NCI-H774 (cell line): ENCODE data around the gene TMEM89.

ENCODE experiments used
- DNase-seq: peaks from one replicate; lab custom pipeline; 2025; lab: John Stamatoyannopoulos, UW

Gene TMEM89

GRCh38 chr3:48641396-48641795 is 19.8 kb upstream of the TMEM89 start:
- no peak for DNase-seq

- no peak for DNase-seq
Observed at GRCh38 chr3:48639944-48640606, 18.5 kb upstream of the TMEM89 start.

- DNase-seq: no peak
Observed at GRCh38 chr3:48637305-48637704, 15.7 kb upstream of the TMEM89 start.

DNA sequence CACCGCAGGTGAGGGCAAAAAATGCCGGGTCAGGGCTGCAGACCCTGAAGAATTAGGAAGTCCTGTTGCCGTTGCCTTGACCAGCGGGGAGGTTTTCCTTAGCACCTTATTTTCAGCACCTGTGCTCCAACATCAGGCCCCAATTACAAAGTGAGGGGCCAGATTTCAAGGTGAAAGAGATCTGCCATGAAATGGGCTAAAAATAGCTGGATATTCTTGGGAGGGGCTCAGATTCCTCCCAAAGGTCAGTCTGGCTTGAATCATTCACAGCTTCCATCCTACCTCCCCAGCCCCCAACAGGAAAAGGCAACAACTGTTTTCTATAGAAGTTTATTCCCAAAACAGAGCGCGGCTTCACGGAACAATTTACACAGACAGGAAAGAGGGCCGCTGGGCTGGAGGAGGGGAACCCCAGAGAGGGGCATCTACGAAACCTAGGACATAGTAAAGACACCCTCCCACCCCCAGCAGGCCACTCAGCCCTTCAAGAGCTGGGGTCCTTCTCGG is 14.6 kb upstream of the TMEM89 start:
- no peak for DNase-seq

GRCh38 chr3:48635222-48636021 is 13.9 kb upstream of the TMEM89 start, which contains the start of gene SLC26A6:
Gene SLC26A6, minus strand, starts transcription at chr3:48635461. Its CDS starts 68 bp downstream, at chr3:48635393.
- peak; percentile 78 for DNase-seq

- DNase-seq: no peak
Observed at GRCh38 chr3:48634661-48635221, 13.2 kb upstream of the TMEM89 start.

- DNase-seq: no peak
Observed at GRCh38 chr3:48633743-48634142, 12.2 kb upstream of the TMEM89 start.

DNA sequence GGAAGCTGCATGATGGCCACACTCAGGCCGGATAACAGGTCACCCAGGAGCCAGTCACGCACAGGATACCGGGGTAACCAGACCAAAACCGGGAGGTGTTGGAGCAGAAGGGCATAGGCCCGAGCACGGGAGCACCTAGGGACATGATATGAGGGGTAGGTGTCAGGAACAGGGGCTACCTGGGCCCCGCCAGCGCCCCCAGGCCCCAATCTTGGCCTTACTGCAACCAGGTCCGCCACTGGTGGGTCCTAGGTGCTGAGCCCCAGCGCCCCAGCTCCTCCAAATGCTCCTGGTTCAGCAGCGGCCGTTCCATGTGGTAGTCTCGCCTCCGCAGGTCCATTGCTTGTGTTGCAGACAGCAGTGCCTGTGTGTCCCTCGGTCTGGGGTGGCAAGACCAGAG is 11.7 kb upstream of the TMEM89 start:
- DNase-seq: no peak

DNA sequence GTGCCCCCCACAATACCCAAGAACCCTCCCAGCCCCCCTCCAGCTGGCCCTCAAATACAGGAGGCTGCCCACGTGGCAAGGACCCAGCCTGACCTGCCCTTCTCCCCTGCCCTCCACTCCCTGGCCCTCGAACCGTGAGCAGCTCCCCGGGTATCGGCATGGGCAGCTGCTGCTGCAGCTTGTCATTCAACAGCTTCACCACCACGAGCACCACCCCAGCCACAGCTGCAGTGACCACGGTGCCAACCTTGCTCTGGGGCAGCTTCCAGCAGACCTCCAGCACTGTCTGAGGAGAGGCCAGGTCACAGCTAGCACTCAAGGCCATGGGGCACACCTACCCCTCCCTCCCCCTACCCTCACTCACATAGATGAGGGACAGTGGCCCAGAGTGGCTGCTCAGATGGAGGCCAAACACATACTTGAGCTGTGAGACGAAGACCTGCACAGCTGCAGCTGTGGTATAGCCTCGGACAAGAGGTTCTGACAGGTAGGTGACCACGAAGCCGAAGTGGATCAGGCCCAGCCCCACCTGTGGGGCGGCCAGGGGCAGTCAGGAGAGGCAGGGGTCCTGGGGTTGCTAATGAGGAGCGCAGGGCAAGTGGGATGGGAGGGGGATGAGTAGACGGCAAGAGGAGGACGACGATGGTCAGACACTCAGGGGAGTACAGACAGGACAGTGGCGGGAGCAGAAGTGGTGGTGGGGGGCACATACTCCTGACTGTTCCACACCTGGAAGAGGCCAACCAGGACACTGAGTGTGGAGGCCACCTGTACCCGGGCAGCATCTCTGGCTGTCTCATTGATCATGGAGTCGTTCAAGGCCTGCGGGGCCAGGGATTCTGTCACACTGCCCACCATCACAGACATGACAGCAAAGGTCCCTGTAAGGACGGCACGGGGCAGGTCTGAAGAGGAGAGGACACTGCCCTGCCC is 10.2 kb upstream of the TMEM89 start:
- no peak for DNase-seq

DNA sequence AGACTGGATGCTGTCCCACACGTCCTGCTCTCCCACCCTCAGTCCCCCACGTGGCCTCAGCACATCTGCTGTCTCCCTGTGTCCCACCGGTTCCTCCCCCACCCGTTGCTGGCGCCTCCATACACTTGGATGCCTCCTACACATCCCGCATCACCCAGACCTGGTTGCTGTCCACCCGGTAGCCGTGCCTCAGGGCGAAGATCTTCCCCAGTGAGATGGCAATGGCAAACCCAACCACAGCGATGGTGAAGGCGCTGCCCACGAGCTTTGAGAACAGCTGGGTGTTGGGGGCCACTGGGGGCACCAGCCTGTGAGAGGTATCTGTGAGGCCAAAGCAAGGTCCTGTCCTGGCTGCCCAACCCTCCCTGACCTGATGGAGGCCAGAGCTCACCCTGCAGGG is 9.3 kb upstream of the TMEM89 start:
- DNase-seq: no peak

- DNase-seq: no peak
Observed at GRCh38 chr3:48630407-48630806, 8.8 kb upstream of the TMEM89 start.

GRCh38 chr3:48629894-48630293 is 8.3 kb upstream of the TMEM89 start:
- DNase-seq: no peak

DNA sequence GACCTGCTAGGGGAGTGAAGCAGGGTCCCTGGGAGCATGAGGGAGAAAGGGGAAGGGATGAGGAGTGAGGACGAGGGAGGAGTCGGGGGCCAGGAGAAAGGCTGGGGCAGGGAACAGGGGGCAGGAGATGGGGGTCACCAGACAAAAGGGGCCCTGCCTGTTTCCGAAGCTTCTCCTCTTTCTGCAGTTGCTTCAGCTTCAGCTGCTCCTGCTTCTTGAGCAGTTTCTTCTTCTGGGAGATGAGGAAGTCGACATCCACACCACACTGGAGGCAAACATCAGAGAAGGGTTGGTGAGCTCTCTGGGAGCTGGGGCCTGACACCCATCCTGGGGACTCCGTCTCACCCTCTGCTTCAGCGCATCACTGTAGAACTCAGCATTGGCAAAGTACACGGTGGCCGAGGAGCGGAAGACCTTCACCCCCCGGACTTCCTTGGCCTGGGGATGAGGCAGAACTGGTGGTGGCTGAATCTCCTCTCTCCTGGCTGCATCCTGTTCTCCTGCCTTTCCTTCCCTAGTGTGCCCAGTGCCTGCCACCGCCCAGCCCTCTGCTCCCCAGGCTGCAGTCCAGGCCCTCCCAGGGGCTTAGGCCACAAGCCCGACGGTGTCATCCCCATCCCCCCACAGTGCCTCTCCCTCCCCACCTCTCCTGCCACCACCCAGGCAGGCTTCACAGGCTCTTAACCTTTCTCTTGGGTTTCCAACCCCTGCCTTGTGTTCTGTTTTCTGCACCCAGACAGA is 6.9 kb upstream of the TMEM89 start:
- DNase-seq: no peak

DNA sequence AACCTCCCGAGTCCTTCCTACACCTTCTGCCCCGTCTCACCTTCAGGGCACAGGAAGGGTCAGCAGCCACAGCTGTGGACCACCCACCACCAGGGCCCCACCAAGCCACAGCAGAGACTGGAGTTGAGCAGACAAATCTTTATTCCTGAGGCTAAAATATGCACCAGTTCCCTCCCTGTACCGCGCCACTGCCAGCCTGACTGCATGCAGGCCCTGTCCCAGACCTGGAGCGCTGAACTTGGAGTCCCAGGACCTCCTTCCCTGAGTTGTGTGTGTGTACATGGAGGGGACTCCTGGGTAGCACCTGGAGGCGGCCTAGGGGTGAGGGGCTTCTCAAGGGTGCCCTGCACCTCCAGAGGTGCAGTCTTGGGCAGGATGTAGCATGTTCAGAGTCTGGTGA is 4.0 kb upstream of the TMEM89 start:
- DNase-seq: no peak

GRCh38 chr3:48624767-48625166 is 3.2 kb upstream of the TMEM89 start:
- DNase-seq: no peak

DNA sequence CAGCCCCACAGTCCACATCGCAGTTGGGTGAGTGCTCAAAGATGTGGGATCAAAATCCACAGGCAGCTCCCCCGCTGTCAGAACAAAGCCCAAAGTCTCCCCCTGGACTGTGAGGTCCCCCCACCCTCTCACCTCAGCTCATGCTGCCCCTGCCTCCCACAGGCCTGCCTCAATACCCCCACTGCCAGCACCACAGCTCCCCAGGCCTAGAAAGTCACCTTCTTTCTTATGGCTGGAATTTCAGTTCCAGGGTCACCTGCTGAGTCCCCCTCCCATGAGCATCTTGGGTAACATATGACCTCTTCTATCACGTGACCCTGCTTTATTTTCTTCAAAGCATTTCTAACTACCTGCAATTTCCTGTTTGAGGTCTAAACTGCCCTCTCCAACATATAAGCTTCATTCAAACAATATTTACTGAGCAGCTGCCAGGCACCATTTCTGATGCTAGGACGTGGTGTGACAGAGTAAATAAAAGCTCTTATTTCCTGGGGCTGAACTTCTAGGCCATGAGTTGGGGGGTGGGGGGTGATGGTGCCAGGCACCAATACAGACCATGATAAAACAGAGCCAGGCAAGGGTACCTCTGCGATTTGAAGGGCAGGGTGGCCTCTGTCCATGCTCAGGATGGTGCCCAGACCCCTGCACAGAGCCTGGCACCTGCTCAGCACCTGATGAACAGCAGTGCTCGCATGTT is 2.4 kb upstream of the TMEM89 start:
- peak; percentile 40 for DNase-seq

DNA sequence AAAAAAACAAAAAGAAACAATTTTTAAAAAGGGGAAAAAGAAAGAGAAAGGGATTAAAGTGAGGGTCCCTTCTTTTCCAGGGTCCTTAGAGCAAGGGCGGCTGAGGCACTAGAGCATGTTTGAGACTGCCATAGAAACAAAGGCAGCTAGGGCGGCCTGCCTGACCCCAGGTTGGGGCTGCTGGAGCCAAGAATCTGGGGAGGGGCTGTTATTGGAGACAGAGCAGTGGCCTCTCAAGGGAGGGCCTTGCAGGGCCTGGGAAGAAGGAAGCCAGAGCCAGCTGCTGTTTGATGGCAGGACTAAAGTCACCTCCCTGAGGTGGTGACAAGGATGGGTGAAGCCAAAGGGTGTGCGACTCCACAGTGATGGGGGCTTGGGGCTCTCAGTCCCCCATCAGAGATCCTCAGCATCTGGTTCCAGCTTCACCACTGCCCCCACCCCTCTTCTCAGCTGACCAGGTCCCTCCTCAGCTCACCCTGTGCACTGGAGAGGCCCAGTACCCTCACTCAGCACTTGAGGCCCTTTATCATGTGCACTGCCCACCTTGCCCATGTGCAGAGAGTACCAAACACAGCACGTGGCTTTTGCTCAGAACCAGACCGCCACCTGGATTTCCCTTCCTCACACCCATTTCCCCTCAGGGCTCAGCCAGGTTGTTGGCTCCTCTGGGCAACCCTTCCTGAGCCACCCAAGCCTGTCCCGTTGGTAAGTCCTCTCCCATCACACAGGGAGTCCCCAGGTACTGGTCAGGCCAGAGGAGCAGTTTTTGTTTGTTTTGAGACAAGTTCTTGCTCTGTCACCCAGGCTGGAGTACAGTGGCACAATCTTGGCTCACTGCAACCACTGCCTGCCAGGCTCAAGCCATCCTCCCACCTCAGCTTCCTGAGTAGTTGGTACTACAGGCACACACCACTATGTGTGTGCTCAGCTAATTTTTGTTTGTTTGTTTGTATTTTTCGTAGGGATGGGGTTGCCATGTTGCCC is 1.7 kb downstream of the TMEM89 start:
- DNase-seq: no peak

DNA sequence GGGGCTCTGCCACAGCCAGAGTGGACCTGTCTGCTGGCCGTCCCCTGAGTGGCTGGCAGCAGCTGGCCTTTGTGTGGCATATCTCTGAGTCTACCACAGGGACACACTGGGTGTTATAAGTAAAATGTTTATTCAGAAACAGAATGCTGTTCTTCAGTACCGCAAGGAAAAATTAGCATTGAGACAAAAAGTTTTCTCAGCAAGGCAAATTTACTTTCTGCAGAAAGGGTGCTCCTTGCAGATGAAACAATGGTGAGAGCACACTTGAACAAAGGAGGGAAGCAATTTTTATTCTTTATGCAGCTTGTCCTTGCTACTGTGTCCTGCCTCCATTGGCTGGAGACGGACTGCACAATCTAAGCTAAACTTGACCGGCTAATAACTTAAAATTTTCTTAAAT is 4.0 kb downstream of the TMEM89 start:
- no peak for DNase-seq

DNA sequence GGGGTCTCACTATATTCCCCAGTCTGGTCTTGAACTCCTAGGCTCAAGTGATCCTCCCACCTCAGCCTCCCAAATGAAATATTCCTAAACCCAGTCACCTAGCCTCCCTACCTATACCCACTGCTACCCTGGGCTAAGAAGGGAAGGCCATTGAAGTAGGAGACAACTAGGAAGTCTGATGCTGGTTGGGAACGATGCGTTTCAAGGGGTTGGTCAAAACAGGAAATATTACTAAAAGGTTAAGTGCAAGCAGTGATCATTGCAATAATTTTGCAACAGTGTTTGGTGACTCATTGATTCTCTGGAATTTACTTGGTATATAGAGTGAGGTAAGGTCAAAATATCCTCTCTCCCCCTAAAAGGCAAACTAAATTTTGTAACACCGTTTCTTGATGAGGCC is 7.5 kb downstream of the TMEM89 start:
- DNase-seq: no peak
